ENCODE measurements around the gene FUBP1.

- TF ChIP-seq CTCF (IDR thresholded peaks at IDR 0.05; ENCODE audit: low read depth, low read length, poor library complexity, severe bottlenecking) (no peak), EZH2phosphoT487 (IDR thresholded peaks at IDR 0.05; ENCODE audit: borderline replicate concordance, low read length) (no peak)
Measured at GRCh38 chr1:77986810-77987209, 7.9 kb upstream of the FUBP1 start.
